CD4-positive, alpha-beta T cell treated with Interleukin-15 for 4 hours (primary cell): ENCODE measurements around the gene DDC.

Source experiments
- DNase-seq: peaks from one replicate; pipeline ENCODE4 v3.0.0-alpha.2; 2020; ENCODE audit warnings: low spot score

Gene DDC

DNA sequence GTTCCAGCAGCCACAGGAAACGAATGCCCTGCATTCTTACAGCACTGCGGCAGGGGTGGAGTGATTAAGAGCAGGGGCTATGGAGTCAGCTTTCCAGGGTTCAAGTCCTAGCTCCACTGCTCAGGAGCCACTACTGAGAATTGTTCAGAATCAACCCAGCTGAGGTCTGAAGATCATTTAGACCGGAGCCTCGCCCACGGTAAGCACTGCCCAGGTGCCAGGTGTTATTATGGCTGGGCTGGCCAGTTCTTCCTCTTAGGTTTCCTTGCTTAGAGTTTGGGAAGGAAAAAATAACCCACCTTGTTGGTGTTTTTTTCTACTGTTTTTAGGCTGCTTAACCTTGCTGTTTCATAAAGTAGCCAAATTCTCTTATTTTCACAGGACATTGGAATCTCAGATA is 110.2 kb downstream of the DDC start:
- no peak for DNase-seq

DNA sequence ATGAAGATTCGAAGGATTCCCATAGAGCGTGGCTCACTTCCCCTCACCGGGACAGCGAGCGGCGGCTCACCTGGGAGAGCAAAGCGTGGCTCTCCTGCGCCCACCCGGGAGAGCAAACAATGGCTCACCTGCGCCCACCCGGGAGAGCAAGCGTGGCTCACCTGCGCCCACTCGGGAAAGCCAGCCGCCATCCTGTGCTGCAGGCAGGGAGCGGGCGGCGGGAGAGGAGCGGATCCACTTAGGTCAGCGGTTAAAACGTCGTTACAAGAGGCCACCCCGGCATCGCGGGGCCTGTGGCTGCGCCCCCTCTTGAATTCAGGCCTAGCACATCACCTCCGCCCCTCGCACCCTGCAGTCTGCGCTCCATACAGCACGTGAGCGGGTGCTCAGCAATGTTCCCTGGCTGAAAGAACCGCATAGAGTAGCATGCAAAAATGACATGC is 114.6 kb downstream of the DDC start:
- peak; percentile 12 for DNase-seq

DNA sequence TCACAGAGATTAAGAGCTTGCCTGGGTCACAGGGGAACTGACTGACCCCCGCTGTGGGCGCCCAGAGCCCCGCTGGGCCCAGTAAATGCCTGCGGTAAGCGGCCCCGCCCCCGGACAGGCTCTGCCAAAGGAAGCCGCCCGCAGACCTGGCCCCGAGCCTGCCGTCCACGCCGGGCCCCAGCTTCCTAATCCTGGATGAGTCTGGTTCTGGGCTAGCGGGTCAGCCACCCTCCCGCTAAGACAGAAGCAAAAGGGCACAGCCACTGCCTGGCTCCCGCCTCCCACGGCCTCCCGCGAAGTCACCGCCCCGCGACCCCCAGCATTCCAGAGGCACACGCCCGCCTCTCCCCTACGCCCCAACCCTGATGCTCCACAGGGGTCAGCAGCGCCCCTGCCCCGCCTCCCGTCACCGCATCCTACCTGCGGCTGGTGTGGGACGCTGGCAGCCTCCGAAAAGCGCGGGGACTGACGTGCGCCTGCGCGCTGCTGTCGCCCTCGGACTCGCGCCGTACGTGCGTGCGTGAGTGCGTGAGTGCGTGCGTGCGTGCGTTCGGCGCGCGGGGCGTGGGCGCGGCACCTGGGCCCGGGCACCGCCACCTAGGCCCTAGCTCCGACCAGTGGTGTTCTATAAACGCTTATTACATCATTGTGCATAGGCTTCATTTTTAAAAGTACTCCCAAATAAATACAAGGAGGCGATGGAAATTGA is 115.2 kb downstream of the DDC start, which contains the start of gene FIGNL1:
TSS of gene FIGNL1 (minus strand) at position 470 of the 709 bp plus-strand sequence. CDS start 3,063 bp downstream, outside the sequence.
- peak; percentile 82 for DNase-seq

GRCh38 chr7:50449501-50449880 is 115.7 kb downstream of the DDC start:
- DNase-seq: no peak

DNA sequence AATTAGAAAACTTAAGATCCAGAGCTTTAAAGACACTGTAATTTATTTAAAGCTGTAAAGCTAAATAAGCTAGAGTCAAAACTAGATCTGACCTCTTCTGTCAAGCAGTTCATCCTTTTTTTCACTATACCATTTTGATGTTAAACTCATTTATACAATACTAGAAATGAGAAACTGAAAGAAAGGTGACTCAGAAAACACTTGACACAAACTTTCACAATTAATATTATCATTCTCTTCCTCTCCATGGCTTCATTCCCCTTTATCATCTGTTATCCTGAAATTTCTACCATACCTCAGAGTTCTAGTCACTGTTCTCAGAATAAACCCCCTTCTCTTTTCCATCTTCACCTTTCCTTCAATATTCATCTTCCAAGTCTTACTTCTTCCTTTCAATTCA is 116.4 kb downstream of the DDC start:
- no peak for DNase-seq

DNA sequence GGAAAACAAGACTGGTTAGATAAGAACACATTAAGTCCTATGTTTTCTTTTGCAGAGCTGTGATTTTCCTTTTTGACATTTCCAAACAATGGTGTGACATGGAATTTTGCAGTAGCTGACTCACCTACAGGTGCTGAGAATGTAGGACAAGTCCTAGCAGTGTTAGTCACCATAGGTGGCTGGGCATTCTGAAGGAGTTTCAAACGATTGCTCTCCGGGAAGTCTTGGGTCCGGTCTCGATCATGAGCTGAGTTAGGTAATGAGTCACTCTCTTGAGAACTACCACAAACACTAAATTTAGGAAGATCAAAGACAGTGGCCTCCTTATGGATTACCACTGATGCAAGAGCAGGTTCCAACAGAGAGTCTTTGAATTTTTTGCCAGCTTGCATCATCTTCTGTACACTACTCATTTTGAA is 118.7 kb downstream of the DDC start:
- no peak for DNase-seq

DNA sequence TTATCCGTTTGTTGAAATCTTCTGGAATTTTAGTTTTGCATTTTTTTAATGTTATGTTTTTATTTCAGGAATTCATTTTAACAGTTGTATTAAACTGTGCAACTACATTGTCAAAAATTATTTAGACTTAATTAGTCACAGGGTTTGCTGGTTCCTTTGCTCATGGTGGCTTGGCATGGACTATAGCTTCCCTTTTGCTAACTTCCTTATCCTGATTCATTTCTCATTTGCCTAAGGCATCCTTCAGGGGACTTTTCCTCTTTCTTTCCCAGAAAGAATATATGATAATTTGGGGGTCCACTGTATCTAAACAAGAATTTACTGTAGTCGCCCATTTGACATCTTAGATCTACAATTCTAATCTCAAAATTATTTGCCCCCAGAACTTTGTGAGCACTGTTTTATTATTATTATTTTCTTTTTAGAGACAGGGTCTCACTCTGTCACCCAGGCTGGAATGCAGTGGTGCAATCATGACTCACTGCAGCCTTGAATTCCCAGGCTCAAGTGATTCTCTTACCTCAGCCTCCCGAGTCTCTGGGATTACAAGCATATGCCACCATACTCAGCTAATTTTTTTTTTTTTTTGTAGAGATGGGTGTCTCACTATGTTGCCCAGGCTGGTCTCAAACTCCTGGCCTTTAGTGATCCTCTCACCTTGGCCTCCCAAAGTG is 128.9 kb downstream of the DDC start:
- no peak for DNase-seq

DNA sequence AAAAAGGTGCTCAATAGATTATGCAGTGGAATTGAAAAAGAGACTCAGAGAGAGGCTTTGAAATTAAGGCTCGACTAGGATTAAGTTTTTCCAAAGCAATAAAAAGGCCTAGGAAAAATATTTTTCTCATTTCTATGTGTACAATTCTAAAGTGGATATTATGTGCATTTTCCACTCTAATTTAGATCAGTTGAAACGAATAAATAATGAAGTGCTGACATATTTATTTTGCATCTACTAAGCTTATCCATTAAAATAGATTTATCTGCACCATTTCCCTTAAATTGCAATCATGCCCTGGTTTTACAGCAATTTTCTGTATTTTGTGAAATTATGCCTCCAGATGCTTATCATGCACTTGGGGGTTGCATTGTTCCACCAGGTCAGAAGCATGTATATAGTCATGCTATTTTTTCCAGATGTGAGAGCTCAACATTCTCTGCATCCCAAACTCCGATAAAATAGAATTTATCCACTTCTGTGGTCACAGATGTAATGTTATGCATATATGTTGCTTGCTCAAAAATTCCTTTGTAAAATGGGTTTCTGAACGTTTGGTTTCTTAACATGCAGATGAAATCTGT is 133.4 kb downstream of the DDC start:
- no peak for DNase-seq

DNA sequence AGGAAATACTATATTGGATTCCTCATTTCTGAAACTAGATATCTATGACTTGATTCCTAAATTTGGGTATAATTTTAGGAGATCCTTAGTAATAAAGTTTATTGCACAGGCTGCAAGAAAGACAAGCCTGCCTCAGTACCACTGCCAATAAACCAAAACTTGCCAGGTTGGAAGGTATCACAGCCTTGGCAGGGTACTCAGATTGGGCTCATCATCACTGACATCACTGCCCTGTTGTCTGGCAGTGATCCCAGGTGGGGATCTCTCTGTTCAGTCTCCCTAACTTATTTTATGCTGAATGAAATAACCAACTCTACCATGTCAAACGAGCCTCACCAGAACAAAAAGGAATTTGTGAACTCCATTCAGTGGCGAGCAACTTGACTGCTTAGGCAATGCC is 133.9 kb downstream of the DDC start:
- DNase-seq: no peak

GRCh38 chr7:50428911-50429310 is 136.3 kb downstream of the DDC start:
- DNase-seq: no peak

GRCh38 chr7:50427518-50427917 is 137.7 kb downstream of the DDC start:
- DNase-seq: no peak

DNA sequence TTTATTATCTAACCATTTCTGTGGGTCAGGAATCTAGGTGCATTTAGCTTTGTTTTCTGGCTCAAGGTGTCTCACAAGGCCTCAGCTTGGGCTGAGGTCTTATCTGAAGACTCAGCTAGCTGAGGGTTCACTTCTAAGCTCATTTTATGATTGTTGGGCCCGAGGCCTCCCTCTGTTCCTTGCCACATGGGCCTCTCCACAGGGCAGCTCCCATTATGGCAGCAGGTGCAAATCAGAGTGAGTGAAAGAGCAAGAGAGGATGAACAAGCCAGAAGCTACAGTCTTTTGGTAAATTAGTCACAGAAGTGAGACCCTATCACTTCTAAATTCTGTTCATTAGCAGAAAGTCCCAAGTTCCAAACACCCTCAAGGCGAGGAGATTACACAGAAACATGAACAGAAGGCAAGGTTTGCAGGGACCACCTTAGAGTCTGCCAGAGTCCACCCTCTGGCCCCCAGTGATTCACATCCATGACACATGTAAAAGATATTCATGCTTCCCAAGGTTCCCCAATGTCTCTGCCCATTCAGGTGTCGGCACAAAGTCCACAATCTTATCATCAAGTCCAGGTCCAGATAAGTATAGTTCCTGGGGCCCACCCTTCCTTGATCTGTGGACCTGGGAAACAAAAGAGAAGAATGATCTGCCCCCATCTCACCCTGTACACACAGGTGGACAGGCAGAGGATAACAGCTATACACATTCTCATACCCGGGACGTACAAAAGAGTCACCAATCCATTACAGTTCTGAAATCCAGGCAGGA is 138.7 kb downstream of the DDC start:
- no peak for DNase-seq

DNA sequence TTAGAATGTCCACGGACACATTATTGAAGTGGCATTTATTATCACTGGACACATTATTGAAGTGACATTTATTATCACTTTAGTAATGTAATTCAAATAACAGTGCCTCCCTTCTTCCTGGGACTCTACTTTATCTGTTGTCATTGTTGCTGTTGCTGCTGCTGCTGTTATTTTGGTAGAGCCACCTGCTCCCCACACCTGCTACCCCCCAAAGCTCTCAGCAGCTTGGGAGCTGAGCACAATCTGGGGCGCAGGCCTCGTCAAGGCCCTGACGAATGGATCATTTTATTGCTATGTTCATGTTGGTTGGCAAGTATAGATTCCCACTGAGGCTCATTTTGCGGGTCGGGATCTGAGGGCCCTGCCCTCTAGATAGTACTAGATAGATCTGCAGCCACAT is 139.9 kb downstream of the DDC start:
- DNase-seq: no peak

- DNase-seq: no peak
These were observed 141.3 kb downstream of the DDC start for GRCh38 chr7:50423860-50424259.

- DNase-seq: no peak
These were observed 142.3 kb downstream of the DDC start for GRCh38 chr7:50422858-50423257.

- no peak for DNase-seq
These were observed 144.2 kb downstream of the DDC start for GRCh38 chr7:50421043-50421442.

GRCh38 chr7:50418526-50419290 is 146.5 kb downstream of the DDC start:
- DNase-seq: no peak

DNA sequence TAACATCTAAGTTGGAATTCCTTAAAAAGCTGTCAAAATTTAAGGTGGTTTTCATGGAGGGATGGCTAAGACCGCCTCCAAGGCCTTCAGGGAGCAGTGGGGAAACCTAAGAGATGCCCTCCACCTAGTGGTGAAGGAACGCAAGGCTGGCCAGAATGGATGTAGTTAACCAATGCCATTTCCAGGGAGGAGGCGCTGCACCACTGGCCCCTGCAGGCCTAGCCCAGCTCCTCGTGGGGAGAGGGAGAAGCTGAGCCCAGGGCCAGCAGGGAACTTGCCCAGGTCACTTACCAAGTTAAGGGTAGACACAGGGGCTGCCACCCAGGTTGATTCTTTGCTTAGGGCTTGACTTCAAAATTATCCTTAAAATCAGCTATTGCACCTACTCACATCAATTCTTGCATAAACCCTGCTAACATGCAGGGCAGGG is 147.1 kb downstream of the DDC start:
- DNase-seq: peak; percentile 83

GRCh38 chr7:50416527-50417182 is 148.6 kb downstream of the DDC start:
- no peak for DNase-seq

DNA sequence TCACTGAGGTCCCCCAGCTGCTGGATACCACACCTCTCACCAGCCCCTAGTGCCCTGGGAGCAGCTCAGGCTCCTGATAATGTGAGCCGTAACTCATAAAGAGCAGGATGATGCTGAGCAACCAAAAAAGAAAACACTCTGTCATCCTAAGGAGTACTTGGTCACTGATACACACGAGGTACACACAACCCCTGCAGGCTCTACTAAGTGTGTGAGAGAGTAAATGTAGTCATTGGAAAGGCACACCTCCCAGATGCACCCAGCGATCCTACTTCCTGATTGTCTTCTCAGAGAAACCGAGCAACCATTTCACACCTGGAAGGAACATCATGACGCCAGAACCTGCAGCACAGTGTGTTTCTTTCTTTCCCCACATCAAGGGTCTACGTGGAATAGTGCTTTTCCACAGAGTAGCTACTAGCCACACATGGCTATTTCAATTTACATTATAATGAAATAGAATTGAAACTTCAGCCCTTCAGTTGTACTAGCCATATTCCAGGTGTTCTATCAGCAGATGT is 149.3 kb downstream of the DDC start:
- DNase-seq: peak; percentile 17

DNA sequence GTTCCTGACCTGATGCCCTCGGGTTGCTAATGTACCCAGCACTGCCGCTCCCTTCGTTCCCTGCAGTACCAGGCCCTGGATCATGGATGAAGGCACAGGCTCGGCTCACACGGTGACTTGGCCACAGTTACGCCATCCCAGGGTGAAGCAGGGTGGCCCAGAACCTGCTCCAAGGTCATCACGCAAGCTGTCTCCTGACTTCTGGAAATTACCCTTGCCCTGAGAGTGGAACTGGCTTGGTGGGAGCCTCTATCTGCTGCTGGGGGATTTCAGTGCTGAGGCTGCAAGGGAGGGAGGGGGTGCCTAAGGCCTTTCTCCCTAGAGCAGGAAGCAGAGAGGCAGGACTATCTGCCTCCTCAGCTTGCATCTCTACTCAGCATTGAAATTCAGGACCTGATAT is 151.6 kb downstream of the DDC start:
- DNase-seq: no peak
